Measurements from ENCODE around the gene NKAPL.

Gene NKAPL

GRCh38 chr6:28232785-28233184 lies 26.3 kb upstream of the NKAPL start:
- no peak for DNase-seq (ENCODE audit: low spot score)
- no peak overlapping the region for H3K4me3 ChIP-seq
- no peak for TF ChIP-seq CTCF (IDR thresholded peaks at IDR 0.05)
- no peak overlapping the region for H3K27ac ChIP-seq

GRCh38 chr6:28235912-28236452 lies 23.1 kb upstream of the NKAPL start:
- no peak for TF ChIP-seq CTCF (IDR thresholded peaks at IDR 0.05)
- Histone ChIP-seq H3K4me3 (no peak overlapping the region), H3K27ac (no peak overlapping the region)
- DNase-seq (ENCODE audit: low spot score): no peak

GRCh38 chr6:28239636-28240035 lies 19.5 kb upstream of the NKAPL start:
- Histone ChIP-seq H3K4me3 (no peak overlapping the region), H3K27ac (no peak overlapping the region)
- DNase-seq (ENCODE audit: low spot score): no peak
- TF ChIP-seq CTCF (IDR thresholded peaks at IDR 0.05): no peak

GRCh38 chr6:28240471-28240870 lies 18.6 kb upstream of the NKAPL start:
- TF ChIP-seq CTCF (IDR thresholded peaks at IDR 0.05): no peak
- Histone ChIP-seq H3K27ac (no peak overlapping the region), H3K4me3 (no peak overlapping the region)
- DNase-seq (ENCODE audit: low spot score): no peak

- no peak overlapping the region for H3K4me3 ChIP-seq
- DNase-seq (ENCODE audit: low spot score): no peak
- no peak overlapping the region for H3K27ac ChIP-seq
- no peak for TF ChIP-seq CTCF (IDR thresholded peaks at IDR 0.05)
Measured at GRCh38 chr6:28243946-28244345, 15.2 kb upstream of the NKAPL start.

GRCh38 chr6:28245206-28245941 lies 13.7 kb upstream of the NKAPL start:
- DNase-seq (ENCODE audit: low spot score): no peak
- no peak overlapping the region for H3K27ac ChIP-seq
- no peak for TF ChIP-seq CTCF (IDR thresholded peaks at IDR 0.05)

GRCh38 chr6:28248916-28249315 lies 10.2 kb upstream of the NKAPL start:
- no peak for TF ChIP-seq CTCF (IDR thresholded peaks at IDR 0.05)
- no peak overlapping the region for H3K4me3 ChIP-seq
- DNase-seq (ENCODE audit: low spot score): no peak
- H3K27ac ChIP-seq: no peak overlapping the region

More at GRCh38 chr6:28245206-28245941, 13.7 kb upstream of the NKAPL start:
- H3K4me3 ChIP-seq: no peak overlapping the region

Data from coronary artery (tissue), 2 donors.